ENCODE data around the gene DCXR. TPM values are rescaled to one million over a fixed set of nuclear protein-coding genes. Genes with fewer than 3 reads are reported as not detected.

Gene DCXR
- total and polyA plus RNA-seq, 2 experiments from 2014 or later = 86.9 to 137 TPM

DNA sequence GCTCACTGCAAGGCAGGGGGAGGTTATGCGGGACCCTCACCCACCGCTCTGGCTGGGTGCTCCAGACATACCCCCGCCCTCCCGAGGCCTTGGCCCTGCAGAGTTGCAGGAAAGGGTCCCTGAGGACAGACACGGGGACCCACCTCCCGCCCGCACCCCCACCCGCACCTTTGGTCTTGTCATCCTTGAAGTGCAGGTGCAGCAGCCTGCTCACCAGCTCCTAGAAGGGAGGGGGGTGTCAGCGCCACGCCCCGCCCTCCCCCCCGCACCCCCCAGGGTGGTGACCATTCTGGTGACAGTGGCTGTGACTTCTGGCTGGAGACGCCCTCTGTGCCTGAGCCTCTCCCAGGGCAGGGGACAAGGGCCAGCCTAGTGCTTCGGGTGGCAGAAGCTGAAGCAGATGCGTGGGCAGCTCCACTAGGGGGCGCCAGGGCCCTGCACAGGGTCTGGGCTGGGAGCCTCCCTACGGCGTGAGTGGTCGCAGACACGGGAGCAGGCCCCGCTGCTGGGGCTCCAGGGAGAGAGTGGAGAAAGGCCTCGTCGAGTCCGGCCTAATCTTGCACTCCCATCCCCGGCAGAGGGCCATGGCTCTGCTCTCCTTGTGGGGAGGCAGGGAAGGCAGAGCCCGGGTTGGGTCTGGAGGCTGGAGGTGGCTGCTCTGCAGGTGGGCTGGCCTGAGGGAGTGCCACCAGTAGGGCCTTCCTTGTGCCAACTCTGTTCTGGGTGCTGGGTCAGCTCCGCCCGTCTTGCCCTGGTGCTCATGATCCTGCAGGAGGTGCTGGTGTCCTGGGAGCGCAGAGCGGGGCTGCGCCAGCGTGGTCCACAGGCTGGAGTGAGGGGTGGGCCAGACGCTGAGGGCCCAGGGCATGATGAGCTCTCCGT, 17.6 kb downstream of the DCXR start:
- no peak overlapping the region for H2AFZ ChIP-seq
- peaks cover 20% of the 10 kb centered on the region for H3K27me3 Mint-ChIP-seq (ENCODE audit: insufficient read depth, low read depth, poor library complexity)
- H3K9me3 Mint-ChIP-seq = no peaks in the 10 kb centered on the region
- H3K4me1 Mint-ChIP-seq = peaks cover 11% of the 10 kb centered on the region
- H3K27me3 ChIP-seq (ENCODE audit: insufficient read depth) = no peaks in the 10 kb centered on the region
- peak; percentile 22 for ATAC-seq
- H3K36me3 Mint-ChIP-seq (ENCODE audit: low read depth) = peaks cover 6% of the 10 kb centered on the region; the same call in 1 of the 3 replicates
- no peak overlapping the region for H3K4me3 ChIP-seq
- H4K20me1 ChIP-seq (replicated peaks; ENCODE audit: insufficient read depth) = peaks cover 3% of the 10 kb centered on the region
- no peak overlapping the region for H3K27ac ChIP-seq (ENCODE audit: low read depth)
- peaks cover 13% of the 10 kb centered on the region; the same call in 1 of the 2 replicates for H3F3A ChIP-seq (replicated peaks; ENCODE audit: low read depth)
- H3K36me3 ChIP-seq (ENCODE audit: insufficient read depth) = no peaks in the 10 kb centered on the region
- H3K9me2 ChIP-seq (ENCODE audit: insufficient read depth) = no peaks in the 10 kb centered on the region
- peaks cover 5% of the 10 kb centered on the region; the same call in 1 of the 2 replicates for H3K4me1 ChIP-seq (ENCODE audit: insufficient read depth)
- no peak overlapping the region for H3K4me3 Mint-ChIP-seq
- H3K4me2 ChIP-seq = no peak overlapping the region
- H3K79me2 ChIP-seq (replicated peaks; ENCODE audit: insufficient read depth) = peaks cover 15% of the 10 kb centered on the region
- TF ChIP-seq CTCF (conservative IDR thresholded peaks at IDR 0.05; ENCODE audit: low read depth in 2 of 2) = peak; percentile 77 to 95
- no peak for TF ChIP-seq ZNF114 (CRISPR knock-in tag; IDR thresholded peaks at IDR 0.05)
- TF ChIP-seq NANOG (IDR thresholded peaks at IDR 0.05; ENCODE audit: borderline replicate concordance) = no peak
- no peak for TF ChIP-seq ZNF331 (CRISPR knock-in tag; IDR thresholded peaks at IDR 0.05; ENCODE audit: low read depth)
- peak; percentile 49; the same call in 1 of the 2 replicates for TF ChIP-seq POLR2AphosphoS5 (IDR thresholded peaks at IDR 0.05; ENCODE audit: low read depth)
- DNase-seq (ENCODE audit: low spot score) = peak; percentile 89
- no peak overlapping the region for H3K27ac Mint-ChIP-seq

- peaks cover 3% of the 10 kb centered on the region for H4K20me1 ChIP-seq (replicated peaks; ENCODE audit: insufficient read depth)
- no peak overlapping the region for H3K4me3 ChIP-seq
- ATAC-seq = no peak
- peaks cover 15% of the 10 kb centered on the region for H3K79me2 ChIP-seq (replicated peaks; ENCODE audit: insufficient read depth)
- H3K36me3 ChIP-seq (ENCODE audit: insufficient read depth) = no peaks in the 10 kb centered on the region
- H3K27ac ChIP-seq (ENCODE audit: low read depth) = no peak overlapping the region
- no peak overlapping the region for H2AFZ ChIP-seq
- Mint-ChIP-seq H3K27ac (no peak overlapping the region), H3K9me3 (no peaks in the 10 kb centered on the region), H3K4me1 (peaks cover 9% of the 10 kb centered on the region), H3K27me3 (ENCODE audit: insufficient read depth, low read depth, poor library complexity) (peaks cover 17% of the 10 kb centered on the region), H3K4me3 (no peak overlapping the region; the same call in 2 of the 3 replicates), H3K36me3 (ENCODE audit: low read depth) (peaks cover 6% of the 10 kb centered on the region; the same call in 1 of the 3 replicates)
- H3K4me1 ChIP-seq (ENCODE audit: insufficient read depth) = peaks cover 5% of the 10 kb centered on the region; the same call in 1 of the 2 replicates
- no peaks in the 10 kb centered on the region for H3K9me2 ChIP-seq (ENCODE audit: insufficient read depth)
- H3K27me3 ChIP-seq (ENCODE audit: insufficient read depth) = no peaks in the 10 kb centered on the region
- H3F3A ChIP-seq (replicated peaks; ENCODE audit: low read depth) = peaks cover 11% of the 10 kb centered on the region; the same call in 1 of the 2 replicates
- H3K4me2 ChIP-seq = no peak overlapping the region
- no peak for DNase-seq (ENCODE audit: low spot score)
- TF ChIP-seq REST (IDR thresholded peaks at IDR 0.05; ENCODE audit: unreplicated experiment) (no peak), CTCF (conservative IDR thresholded peaks at IDR 0.05; ENCODE audit: low read depth in 2 of 2) (no peak), ZNF331 (CRISPR knock-in tag; IDR thresholded peaks at IDR 0.05; ENCODE audit: low read depth) (no peak), POLR2AphosphoS5 (IDR thresholded peaks at IDR 0.05; ENCODE audit: low read depth) (no peak), JUNB (IDR thresholded peaks at IDR 0.05; ENCODE audit: unreplicated experiment) (no peak), EZH2phosphoT487 (IDR thresholded peaks at IDR 0.05; ENCODE audit: unreplicated experiment) (no peak), EZH2 (IDR thresholded peaks at IDR 0.05; ENCODE audit: low read depth, unreplicated experiment) (no peak), CREB1 (CRISPR knock-in tag; IDR thresholded peaks at IDR 0.05; ENCODE audit: low read depth) (no peak), ZNF114 (CRISPR knock-in tag; IDR thresholded peaks at IDR 0.05) (no peak)
- TF ChIP-seq, protein P1, sequence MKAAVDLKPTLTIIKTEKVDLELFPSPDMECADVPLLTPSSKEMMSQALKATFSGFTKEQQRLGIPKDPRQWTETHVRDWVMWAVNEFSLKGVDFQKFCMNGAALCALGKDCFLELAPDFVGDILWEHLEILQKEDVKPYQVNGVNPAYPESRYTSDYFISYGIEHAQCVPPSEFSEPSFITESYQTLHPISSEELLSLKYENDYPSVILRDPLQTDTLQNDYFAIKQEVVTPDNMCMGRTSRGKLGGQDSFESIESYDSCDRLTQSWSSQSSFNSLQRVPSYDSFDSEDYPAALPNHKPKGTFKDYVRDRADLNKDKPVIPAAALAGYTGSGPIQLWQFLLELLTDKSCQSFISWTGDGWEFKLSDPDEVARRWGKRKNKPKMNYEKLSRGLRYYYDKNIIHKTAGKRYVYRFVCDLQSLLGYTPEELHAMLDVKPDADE (IDR thresholded peaks at IDR 0.05) = no peak
Measured at GRCh38 chr17:82018989-82019689, 18.4 kb downstream of the DCXR start.

All from GM23338 (cell line).